ENCODE measurements around the gene SLFN12.

Gene SLFN12

GRCh38 chr17:35387496-35387895, 44.8 kb downstream of the SLFN12 start:
- Histone ChIP-seq H2BK120ac (ENCODE audit: insufficient read depth, low read length, poor library complexity) (no peak overlapping the region), H3K4me2 (ENCODE audit: low read length) (no peak overlapping the region), H3K4me1 (ENCODE audit: control insufficient read depth in 1 of 2, insufficient read depth in 2 of 2, low read length in 2 of 2) (no peaks in the 10 kb centered on the region), H2AK5ac (ENCODE audit: low read length) (no peak overlapping the region), H4K8ac (ENCODE audit: low read depth, low read length) (no peak overlapping the region), H3K4me3 (ENCODE audit: low read depth, low read length) (no peak overlapping the region), H3K4ac (ENCODE audit: low read depth, low read length) (no peak overlapping the region), H3K36me3 (ENCODE audit: control insufficient read depth in 1 of 2, insufficient read depth in 2 of 2, low read length in 2 of 2) (no peaks in the 10 kb centered on the region), H4K91ac (ENCODE audit: low read depth, low read length) (no peak overlapping the region), H3K79me2 (ENCODE audit: control insufficient read depth, insufficient read depth, low read length, poor library complexity) (no peaks in the 10 kb centered on the region), H4K12ac (ENCODE audit: low read depth, low read length) (no peak overlapping the region), H2AFZ (ENCODE audit: insufficient read depth, low read length, poor library complexity) (no peak overlapping the region), H2BK12ac (ENCODE audit: low read length) (no peak overlapping the region), H3K79me1 (ENCODE audit: low read length) (no peaks in the 10 kb centered on the region), H2BK5ac (ENCODE audit: low read depth, low read length, poor library complexity) (no peak overlapping the region), H3K18ac (ENCODE audit: low read length) (no peak overlapping the region), H3K9ac (ENCODE audit: low read length) (no peak overlapping the region), H3K14ac (ENCODE audit: low read length) (no peak overlapping the region), H3K27ac (ENCODE audit: low read depth, low read length) (no peak overlapping the region), H3K9me3 (ENCODE audit: insufficient read depth, low read depth, low read length) (no peaks in the 10 kb centered on the region), H3K23ac (ENCODE audit: low read length) (no peak overlapping the region), H3K27me3 (ENCODE audit: insufficient read depth, low read length) (no peaks in the 10 kb centered on the region)
- no peak for DNase-seq

GRCh38 chr17:35377706-35378105, 54.6 kb downstream of the SLFN12 start:
- no peak overlapping the region for H3K9ac ChIP-seq (ENCODE audit: low read length)
- no peak overlapping the region for H4K12ac ChIP-seq (ENCODE audit: low read depth, low read length)
- no peak overlapping the region for H4K8ac ChIP-seq (ENCODE audit: low read depth, low read length)
- H3K4ac ChIP-seq (ENCODE audit: low read depth, low read length), result no peak overlapping the region
- no peaks in the 10 kb centered on the region for H3K79me1 ChIP-seq (ENCODE audit: low read length)
- no peaks in the 10 kb centered on the region for H3K36me3 ChIP-seq (ENCODE audit: control insufficient read depth in 1 of 2, insufficient read depth in 2 of 2, low read length in 2 of 2)
- no peak overlapping the region for H4K91ac ChIP-seq (ENCODE audit: low read depth, low read length)
- no peaks in the 10 kb centered on the region for H3K79me2 ChIP-seq (ENCODE audit: control insufficient read depth, insufficient read depth, low read length, poor library complexity)
- no peak overlapping the region for H2BK12ac ChIP-seq (ENCODE audit: low read length)
- H2BK5ac ChIP-seq (ENCODE audit: low read depth, low read length, poor library complexity), result no peak overlapping the region
- no peak overlapping the region for H2AK5ac ChIP-seq (ENCODE audit: low read length)
- no peak overlapping the region for H3K27ac ChIP-seq (ENCODE audit: low read depth, low read length)
- peaks cover 22% of the 10 kb centered on the region for H3K27me3 ChIP-seq (ENCODE audit: insufficient read depth, low read length)
- H3K9me3 ChIP-seq (ENCODE audit: insufficient read depth, low read depth, low read length), result no peaks in the 10 kb centered on the region
- DNase-seq, result no peak
- H3K4me3 ChIP-seq (ENCODE audit: low read depth, low read length), result no peak overlapping the region
- no peak overlapping the region for H3K18ac ChIP-seq (ENCODE audit: low read length)
- WGBS (ENCODE audit: extremely low coverage, insufficient coverage, insufficient read length), result no CpG with 5 or more reads among the region's 3 CpGs
- no peak overlapping the region for H2AFZ ChIP-seq (ENCODE audit: insufficient read depth, low read length, poor library complexity)
- peaks cover 0 to 4% of the 10 kb centered on the region in 2 experiments for H3K4me1 ChIP-seq (ENCODE audit: control insufficient read depth in 1 of 2, insufficient read depth in 2 of 2, low read length in 2 of 2)
- no peak overlapping the region for H3K4me2 ChIP-seq (ENCODE audit: low read length)
- no peak overlapping the region for H3K23ac ChIP-seq (ENCODE audit: low read length)
- H2BK120ac ChIP-seq (ENCODE audit: insufficient read depth, low read length, poor library complexity), result no peak overlapping the region
- H3K14ac ChIP-seq (ENCODE audit: low read length), result no peak overlapping the region

GRCh38 chr17:35377068-35377467, 55.2 kb downstream of the SLFN12 start:
- Histone ChIP-seq H3K4me2 (ENCODE audit: low read length) (no peak overlapping the region), H3K23ac (ENCODE audit: low read length) (no peak overlapping the region), H2BK5ac (ENCODE audit: low read depth, low read length, poor library complexity) (no peak overlapping the region), H3K9me3 (ENCODE audit: insufficient read depth, low read depth, low read length) (no peaks in the 10 kb centered on the region), H3K9ac (ENCODE audit: low read length) (no peak overlapping the region), H3K79me2 (ENCODE audit: control insufficient read depth, insufficient read depth, low read length, poor library complexity) (no peaks in the 10 kb centered on the region), H3K27me3 (ENCODE audit: insufficient read depth, low read length) (peaks cover 22% of the 10 kb centered on the region), H3K14ac (ENCODE audit: low read length) (no peak overlapping the region), H2BK12ac (ENCODE audit: low read length) (no peak overlapping the region), H4K8ac (ENCODE audit: low read depth, low read length) (no peak overlapping the region), H3K4me3 (ENCODE audit: low read depth, low read length) (no peak overlapping the region), H2AFZ (ENCODE audit: insufficient read depth, low read length, poor library complexity) (no peak overlapping the region), H3K4ac (ENCODE audit: low read depth, low read length) (no peak overlapping the region), H3K4me1 (ENCODE audit: control insufficient read depth in 1 of 2, insufficient read depth in 2 of 2, low read length in 2 of 2) (peaks cover 0 to 4% of the 10 kb centered on the region in 2 experiments), H2BK120ac (ENCODE audit: insufficient read depth, low read length, poor library complexity) (no peak overlapping the region), H4K91ac (ENCODE audit: low read depth, low read length) (no peak overlapping the region), H3K18ac (ENCODE audit: low read length) (no peak overlapping the region), H2AK5ac (ENCODE audit: low read length) (no peak overlapping the region), H3K79me1 (ENCODE audit: low read length) (no peaks in the 10 kb centered on the region), H3K36me3 (ENCODE audit: control insufficient read depth in 1 of 2, insufficient read depth in 2 of 2, low read length in 2 of 2) (no peaks in the 10 kb centered on the region), H4K12ac (ENCODE audit: low read depth, low read length) (no peak overlapping the region), H3K27ac (ENCODE audit: low read depth, low read length) (no peak overlapping the region)
- no CpG with 5 or more reads among the region's 2 CpGs for WGBS (ENCODE audit: extremely low coverage, insufficient coverage, insufficient read length)
- DNase-seq, result no peak

GRCh38 chr17:35376245-35376644, 56.1 kb downstream of the SLFN12 start:
- Histone ChIP-seq H3K4me1 (ENCODE audit: control insufficient read depth in 1 of 2, insufficient read depth in 2 of 2, low read length in 2 of 2) (peaks cover 0 to 4% of the 10 kb centered on the region in 2 experiments), H3K4ac (ENCODE audit: low read depth, low read length) (no peak overlapping the region), H3K14ac (ENCODE audit: low read length) (no peak overlapping the region), H2AK5ac (ENCODE audit: low read length) (no peak overlapping the region), H3K79me2 (ENCODE audit: control insufficient read depth, insufficient read depth, low read length, poor library complexity) (no peaks in the 10 kb centered on the region), H3K9ac (ENCODE audit: low read length) (no peak overlapping the region), H2BK12ac (ENCODE audit: low read length) (no peak overlapping the region), H3K27ac (ENCODE audit: low read depth, low read length) (no peak overlapping the region), H2BK5ac (ENCODE audit: low read depth, low read length, poor library complexity) (no peak overlapping the region), H4K8ac (ENCODE audit: low read depth, low read length) (no peak overlapping the region), H2BK120ac (ENCODE audit: insufficient read depth, low read length, poor library complexity) (no peak overlapping the region), H3K4me3 (ENCODE audit: low read depth, low read length) (no peak overlapping the region), H3K36me3 (ENCODE audit: control insufficient read depth in 1 of 2, insufficient read depth in 2 of 2, low read length in 2 of 2) (no peaks in the 10 kb centered on the region), H3K23ac (ENCODE audit: low read length) (no peak overlapping the region), H3K79me1 (ENCODE audit: low read length) (no peaks in the 10 kb centered on the region), H2AFZ (ENCODE audit: insufficient read depth, low read length, poor library complexity) (no peak overlapping the region), H3K27me3 (ENCODE audit: insufficient read depth, low read length) (peaks cover 22% of the 10 kb centered on the region), H4K12ac (ENCODE audit: low read depth, low read length) (no peak overlapping the region), H4K91ac (ENCODE audit: low read depth, low read length) (no peak overlapping the region), H3K9me3 (ENCODE audit: insufficient read depth, low read depth, low read length) (no peaks in the 10 kb centered on the region), H3K18ac (ENCODE audit: low read length) (no peak overlapping the region), H3K4me2 (ENCODE audit: low read length) (no peak overlapping the region)
- peak in 1 of 2 donors; percentile 23 for DNase-seq
- no CpG with 5 or more reads among the region's 1 CpG for WGBS (ENCODE audit: extremely low coverage, insufficient coverage, insufficient read length)
